Measurements from ENCODE around the gene CAV1.

The CAV1 gene

GRCh38 chr7:116503835-116504234 lies 21.0 kb upstream of the CAV1 start:
- DNase-seq (ENCODE audit: low read depth in 2 of 2), result no peak

GRCh38 chr7:116505278-116505677 lies 19.6 kb upstream of the CAV1 start:
- DNase-seq (ENCODE audit: low read depth in 2 of 2), result no peak

- no peak for DNase-seq (ENCODE audit: low read depth in 2 of 2)
Observed at GRCh38 chr7:116505823-116506222, 19.0 kb upstream of the CAV1 start.

GRCh38 chr7:116509982-116510579 lies 14.8 kb upstream of the CAV1 start:
- no peak for DNase-seq (ENCODE audit: low read depth in 2 of 2)

GRCh38 chr7:116510795-116511194 lies 14.0 kb upstream of the CAV1 start:
- DNase-seq (ENCODE audit: low read depth in 2 of 2), result no peak

GRCh38 chr7:116511552-116512519 lies 13.0 kb upstream of the CAV1 start:
- DNase-seq (ENCODE audit: low read depth in 2 of 2), result no peak

GRCh38 chr7:116512520-116513188 lies 12.2 kb upstream of the CAV1 start:
- no peak for DNase-seq (ENCODE audit: low read depth in 2 of 2)

- DNase-seq (ENCODE audit: low read depth in 2 of 2), result no peak
Observed at GRCh38 chr7:116515584-116515983, 9.3 kb upstream of the CAV1 start.

GRCh38 chr7:116516324-116516723 lies 8.5 kb upstream of the CAV1 start:
- DNase-seq (ENCODE audit: low read depth in 2 of 2), result no peak

GRCh38 chr7:116517626-116518025 lies 7.2 kb upstream of the CAV1 start:
- DNase-seq (ENCODE audit: low read depth in 2 of 2), result no peak

GRCh38 chr7:116518961-116519360 lies 5.9 kb upstream of the CAV1 start:
- DNase-seq (ENCODE audit: low read depth in 2 of 2), result no peak

GRCh38 chr7:116521046-116521664 lies 3.7 kb upstream of the CAV1 start:
- no peak for DNase-seq (ENCODE audit: low read depth in 2 of 2)

GRCh38 chr7:116522247-116522646 lies 2.6 kb upstream of the CAV1 start:
- no peak for DNase-seq (ENCODE audit: low read depth in 2 of 2)

GRCh38 chr7:116524221-116524608 lies 621 bp upstream of the CAV1 start:
- DNase-seq (ENCODE audit: low read depth in 2 of 2), result no peak

- DNase-seq (ENCODE audit: low read depth in 2 of 2), result peak in 1 of 2 donors; percentile 29
Observed at GRCh38 chr7:116525298-116525912, 569 bp downstream of the CAV1 start.

- DNase-seq (ENCODE audit: low read depth in 2 of 2), result peak; percentile 49 to 50
Observed at GRCh38 chr7:116525913-116526861, 1.4 kb downstream of the CAV1 start.

GRCh38 chr7:116526897-116527296 lies 2.1 kb downstream of the CAV1 start:
- DNase-seq (ENCODE audit: low read depth in 2 of 2), result no peak

GRCh38 chr7:116527521-116527920 lies 2.7 kb downstream of the CAV1 start:
- DNase-seq (ENCODE audit: low read depth in 2 of 2), result no peak

GRCh38 chr7:116528008-116528789 lies 3.4 kb downstream of the CAV1 start:
- DNase-seq (ENCODE audit: low read depth in 2 of 2), result no peak

- DNase-seq (ENCODE audit: low read depth in 2 of 2), result no peak
Observed at GRCh38 chr7:116529250-116529649, 4.4 kb downstream of the CAV1 start.
